H1 (cell line): ENCODE data around the gene GGT6. TPM values are rescaled to one million over a fixed set of nuclear protein-coding genes. Genes with fewer than 3 reads are reported as not detected.

Source experiments
- CTCF ChIA-PET: fragments of 300-600 bp; sonication (Branson Sonifier 250); formaldehyde crosslinking; loops from one replicate; lab custom pipeline; 2021; ENCODE audit not compliant: partially characterized antibody; lab: Charles Lee
- POLR2A ChIA-PET: fragments of 300-600 bp; sonication (Branson Sonifier 250); formaldehyde crosslinking; loops from one replicate; lab custom pipeline; 2021; ENCODE audit warnings: inconsistent platforms; ENCODE audit not compliant: partially characterized antibody; lab: Charles Lee
- DNase-seq, 2 experiments: peaks; one replicate each; pipeline versions ENCODE4 v3.0.0 to v3.0.0-alpha.2; 2010 to 2022; ENCODE audit warnings: low spot score in 2 of 2, low read depth in 1 of 2, mixed read lengths in 1 of 2
- FAIRE-seq: peaks from 2 replicates; lab custom pipeline; 2011; peaks lifted over from hg19 to GRCh38; lab: Jason Lieb, UNC
- H2AFZ ChIP-seq: 2 replicates; pipeline ENCODE4 v1.8.1; 2012; ENCODE audit warnings: low read length, inconsistent platforms
- H2AK5ac ChIP-seq: 2 replicates; pipeline ENCODE4 v1.6.1; 2013; ENCODE audit warnings: low read depth, low read length
- H2BK120ac ChIP-seq: replicated peaks from 2 replicates; pipeline ENCODE3; 2013; ENCODE audit warnings: low read depth, low read length, inconsistent platforms
- H2BK12ac ChIP-seq: 2 replicates; pipeline ENCODE4 v1.6.1; 2013; ENCODE audit warnings: low read depth, low read length
- H2BK15ac ChIP-seq: 2 replicates; pipeline ENCODE4 v1.6.1; 2013; ENCODE audit warnings: low read length
- H2BK20ac ChIP-seq: 2 replicates; pipeline ENCODE4 v1.6.1; 2013; ENCODE audit warnings: low read length
- H2BK5ac ChIP-seq: 2 replicates; pipeline ENCODE4 v1.6.1; 2013; ENCODE audit warnings: low read depth, low read length
- H3K14ac ChIP-seq: 2 replicates; pipeline ENCODE4 v1.6.1; 2013; ENCODE audit warnings: inconsistent platforms; ENCODE audit not compliant: insufficient read length
- H3K18ac ChIP-seq: 2 replicates; pipeline ENCODE4 v1.6.1; 2013; ENCODE audit warnings: low read length; ENCODE audit errors: extremely low read depth
- H3K23ac ChIP-seq: 2 replicates; pipeline ENCODE4 v1.6.1; 2013; ENCODE audit warnings: inconsistent platforms; ENCODE audit not compliant: insufficient read length
- H3K23me2 ChIP-seq: 2 replicates; pipeline ENCODE4 v1.6.1; 2013; ENCODE audit warnings: low read depth, low read length
- H3K27ac ChIP-seq: 2 replicates; pipeline ENCODE4 v1.6.1; 2011; ENCODE audit warnings: low read depth, low read length, inconsistent platforms
- H3K27me3 ChIP-seq, 4 experiments: replicated peaks in 1 of 4; 1 replicate in 1 of 4; 2 replicates in 3 of 4; pipeline versions ENCODE4 v1.6.1 to v1.8.1; 2011 to 2013; ENCODE audit warnings: low read length in 3 of 4, mild to moderate bottlenecking in 3 of 4, inconsistent platforms in 2 of 4, mixed read lengths in 2 of 4, moderate library complexity in 1 of 4; ENCODE audit not compliant: control insufficient read depth in 3 of 4, insufficient read depth in 3 of 4; ENCODE audit errors: extremely low read depth in 1 of 4
- H3K36me3 ChIP-seq, 4 experiments: 2 replicates each; pipeline versions ENCODE4 v1.6.1 to v1.8.1; 2011 to 2013; ENCODE audit warnings: mild to moderate bottlenecking in 4 of 4, low read length in 3 of 4, moderate library complexity in 2 of 4, control low read depth in 1 of 4, inconsistent platforms in 1 of 4; ENCODE audit not compliant: insufficient read depth in 4 of 4, control insufficient read depth in 2 of 4
- H3K4ac ChIP-seq: replicated peaks from 2 replicates; pipeline ENCODE3; 2013; ENCODE audit warnings: low read length, low read depth, mixed read lengths, inconsistent platforms; ENCODE audit not compliant: insufficient read length
- H3K4me1 ChIP-seq, 4 experiments: replicated peaks in 1 of 4; 1 replicate in 1 of 4; 2 replicates in 3 of 4; pipeline versions ENCODE4 v1.6.1 to v1.8.1; 2011 to 2013; ENCODE audit warnings: low read length in 3 of 4, inconsistent platforms in 2 of 4, mixed read lengths in 1 of 4; ENCODE audit not compliant: insufficient read depth in 4 of 4, control insufficient read depth in 3 of 4
- H3K4me2 ChIP-seq, 2 experiments: 2 replicates each; pipeline versions ENCODE4 v1.6.1 to v1.8.1; 2011 to 2013; ENCODE audit warnings: low read depth in 2 of 2, low read length in 2 of 2, control low read depth in 1 of 2, inconsistent platforms in 1 of 2, mild to moderate bottlenecking in 1 of 2; ENCODE audit not compliant: insufficient read depth in 1 of 2
- H3K4me3 ChIP-seq, 4 experiments: fragments of 200-600, 300-600 bp in 1 of 4; sonication (generic), shearing (Covaris generic), sonication (Bioruptor Twin) in 1 of 4; 2 replicates each; pipeline versions ENCODE4 v1.5.1 to v1.8.1; 2011 to 2016; ENCODE audit warnings: low read length in 4 of 4, low read depth in 3 of 4, control low read depth in 2 of 4, inconsistent platforms in 2 of 4, mild to moderate bottlenecking in 2 of 4, mixed read lengths in 1 of 4, moderate library complexity in 1 of 4; ENCODE audit not compliant: insufficient read depth in 2 of 4; ENCODE audit errors: extremely low read depth in 1 of 4
- H3K56ac ChIP-seq: replicated peaks from 2 replicates; pipeline ENCODE3; 2013; ENCODE audit warnings: low read depth, mild to moderate bottlenecking, mixed read lengths, low read length, inconsistent platforms; ENCODE audit not compliant: insufficient read length
- H3K79me1 ChIP-seq: 2 replicates; pipeline ENCODE4 v1.6.1; 2013; ENCODE audit warnings: low read depth, low read length, control low read depth
- H3K79me2 ChIP-seq, 2 experiments: 2 replicates each; pipeline versions ENCODE4 v1.6.1 to v1.8.1; 2012 to 2013; ENCODE audit warnings: low read length in 2 of 2, mild to moderate bottlenecking in 2 of 2, inconsistent platforms in 1 of 2; ENCODE audit not compliant: insufficient read depth in 2 of 2, control insufficient read depth in 1 of 2
- H3K9ac ChIP-seq, 4 experiments: replicated peaks in 1 of 4; 1 replicate in 1 of 4; 2 replicates in 3 of 4; pipeline versions ENCODE4 v1.6.1 to v1.8.1; 2011 to 2013; ENCODE audit warnings: low read depth in 3 of 4, low read length in 3 of 4, control low read depth in 2 of 4, mild to moderate bottlenecking in 2 of 4, moderate library complexity in 2 of 4, inconsistent platforms in 1 of 4; ENCODE audit errors: extremely low read depth in 1 of 4
- H3K9me3 ChIP-seq, 2 experiments: 2 replicates each; pipeline versions ENCODE4 v1.6.1 to v1.8.1; 2012 to 2013; ENCODE audit warnings: mild to moderate bottlenecking in 2 of 2, moderate library complexity in 2 of 2, control low read depth in 1 of 2, inconsistent platforms in 1 of 2, low read depth in 1 of 2, low read length in 1 of 2, mixed read lengths in 1 of 2; ENCODE audit not compliant: insufficient read depth in 2 of 2
- H4K20me1 ChIP-seq, 2 experiments: replicated peaks in 1 of 2; 2 replicates each; pipeline versions ENCODE3 to v1.8.1; 2011 to 2013; ENCODE audit warnings: inconsistent platforms in 2 of 2, low read length in 2 of 2, mild to moderate bottlenecking in 1 of 2; ENCODE audit not compliant: insufficient read depth in 2 of 2, control insufficient read depth in 1 of 2
- H4K5ac ChIP-seq: 2 replicates; pipeline ENCODE4 v1.6.1; 2013; ENCODE audit warnings: low read length, low read depth, mixed read lengths, inconsistent platforms; ENCODE audit not compliant: insufficient read length
- H4K8ac ChIP-seq: 2 replicates; pipeline ENCODE4 v1.8.0; 2013; ENCODE audit warnings: mild to moderate bottlenecking, moderate library complexity, low read length, inconsistent platforms; ENCODE audit not compliant: insufficient read depth; ENCODE audit errors: extremely low read depth
- H4K91ac ChIP-seq: replicated peaks from 2 replicates; pipeline ENCODE3; 2013; ENCODE audit warnings: low read length, mixed read lengths, inconsistent platforms; ENCODE audit not compliant: insufficient read length
- ATF2 ChIP-seq: IDR thresholded peaks from 2 replicates; pipeline ENCODE4 v1.6.1; 2012; ENCODE audit warnings: low read length, inconsistent platforms
- EZH2 ChIP-seq: fragments of 200-600 bp; sonication (generic); IDR thresholded peaks from 2 replicates; pipeline ENCODE4 v1.7.1; 2012; ENCODE audit warnings: low read depth, mild to moderate bottlenecking, moderate library complexity, low read length, inconsistent platforms; ENCODE audit not compliant: severe bottlenecking
- POLR2A ChIP-seq, 2 experiments: IDR thresholded peaks; 1 replicate in 1 of 2; 2 replicates in 1 of 2; pipeline ENCODE4 v1.6.1; 2011; ENCODE audit warnings: low read depth in 2 of 2, low read length in 2 of 2, mild to moderate bottlenecking in 2 of 2; ENCODE audit errors: control extremely low read depth in 1 of 2
- SP2 ChIP-seq: IDR thresholded peaks from 2 replicates; pipeline ENCODE4 v1.6.1; 2012; ENCODE audit warnings: mild to moderate bottlenecking, low read length, inconsistent platforms
- USF2 ChIP-seq: IDR thresholded peaks from 2 replicates; pipeline ENCODE4 v1.6.1; 2011; ENCODE audit warnings: low read length, improper control_type of control experiment
- WGBS, 2 experiments: shearing (Covaris generic) in 1 of 2; methylation state at CpG; one replicate each; pipeline versions ENCODE4 v1.1.6 to v1.1.7; 2013 to 2015; ENCODE audit warnings: low lambda C conversion rate in 2 of 2, mixed read lengths in 2 of 2, inconsistent platforms in 1 of 2, low coverage in 1 of 2, missing lambda C conversion rate in 1 of 2; ENCODE audit not compliant: insufficient replicate concordance in 2 of 2, insufficient coverage in 1 of 2, insufficient read length in 1 of 2; ENCODE audit errors: extremely low coverage in 1 of 2, missing lambda C conversion rate in 1 of 2; 5-methylcytosine and 5-hydroxymethylcytosine counted together
- polyA plus RNA-seq, 7 experiments: library from polyadenylated mRNA; depleted of rRNA in 3 of 7; stranded (reverse) in 5 of 7; unstranded in 2 of 7; fragments of >200 nt in 5 of 7; fragments of 200-250 nt in 2 of 7; gene quantifications; 1 replicate in 5 of 7; 2 replicates in 1 of 7; 4 replicates in 1 of 7; pipeline versions ENCODE4 v1.2.1 to v1.2.3, GENCODE V29; 2011 to 2013; ENCODE audit warnings: missing spikeins in 2 of 7, mixed read lengths in 2 of 7
- total RNA-seq: library from RNA; stranded (reverse); fragmentation: NEBNext Ultra II Directional; extraction: Animal tissue kit (Norgen Biotek cat#: 25700); gene quantifications from 2 replicates; pipeline ENCODE4 v1.2.1, GENCODE V29; 2021

Gene GGT6
- total and polyA plus RNA-seq, 2 of the 8 experiments (the other 6 are each of a cell fraction or from before 2014, with no cell fraction given) = 0.18 TPM; not detected in 1

- Histone ChIP-seq H2BK15ac (no peak overlapping the region), H2AK5ac (no peak overlapping the region), H3K14ac (no peak overlapping the region), H3K27ac (no peak overlapping the region), H4K20me1 (peaks cover 7 to 38% of the 10 kb centered on the region in 2 experiments), H4K8ac (0 out of 2 replicates have a peak overlapping the region, but pooled peaks have one; percentile 68), H2BK12ac (no peak overlapping the region), H3K4ac (no peak overlapping the region), H4K5ac (no peak overlapping the region), H3K36me3 (peaks cover 33 to 83% (median 57%) of the 10 kb centered on the region in 4 experiments), H3K9ac (no peak overlapping the region), H3K23me2 (no peaks in the 10 kb centered on the region), H3K27me3 (no peaks in the 10 kb centered on the region), H3K4me1 (no peaks in the 10 kb centered on the region), H4K91ac (no peak overlapping the region), H2AFZ (no peak overlapping the region), H2BK5ac (no peak overlapping the region), H3K56ac (no peak overlapping the region), H3K9me3 (no peaks in the 10 kb centered on the region), H2BK120ac (no peak overlapping the region), H3K18ac (no peak overlapping the region), H3K4me3 (no peak overlapping the region), H3K23ac (no peak overlapping the region), H3K79me2 (no peaks in the 10 kb centered on the region), H3K79me1 (no peaks in the 10 kb centered on the region), H3K4me2 (no peak overlapping the region), H2BK20ac (no peak overlapping the region)
- 98% methylated on average over 15 of the region's 19 CpGs; no CpG with 5 or more reads in 1 of the 2 experiments for WGBS, 2 experiments
- DNase-seq (no peak), FAIRE-seq (no peak)
- ChIA-PET POLR2A (interaction anchor here (0.9 to 37.1 kb wide), 4 partner anchors 4 to 128 kb away, joined by 3 to 546 read pairs (median 275); partner anchors contain the start of genes GGT6 and MYBBP1A), CTCF (interaction anchor here (1.1 to 1.3 kb wide), 3 partner anchors 23 to 81 kb away, joined by 3 to 4 read pairs (median 4); no protein-coding TSS in a partner anchor)
- TF ChIP-seq SP2 (no peak), POLR2A (IDR thresholded peaks at IDR 0.05; ENCODE audit: control extremely low read depth in 1 of 2, low read depth in 2 of 2, low read length in 2 of 2) (no peak), USF2 (no peak), ATF2 (no peak), EZH2 (no peak)
These were observed 17.6 kb downstream of the GGT6 start for GRCh38 chr17:4542726-4543191.
